Measurements from ENCODE around the gene GLIPR2. TPM values are rescaled to one million over a fixed set of nuclear protein-coding genes. Genes with fewer than 3 reads are reported as not detected.
"Not testable (repeated sequence)": the region's sequence is repeated elsewhere in the genome, so short reads cannot be mapped to it uniquely, and the experiment has no call there.

Gene GLIPR2
- total and polyA plus RNA-seq, 2 of the 13 experiments (the other 11 are each of a cell fraction or from before 2014, with no cell fraction given): 0.08 to 0.42 TPM

DNA sequence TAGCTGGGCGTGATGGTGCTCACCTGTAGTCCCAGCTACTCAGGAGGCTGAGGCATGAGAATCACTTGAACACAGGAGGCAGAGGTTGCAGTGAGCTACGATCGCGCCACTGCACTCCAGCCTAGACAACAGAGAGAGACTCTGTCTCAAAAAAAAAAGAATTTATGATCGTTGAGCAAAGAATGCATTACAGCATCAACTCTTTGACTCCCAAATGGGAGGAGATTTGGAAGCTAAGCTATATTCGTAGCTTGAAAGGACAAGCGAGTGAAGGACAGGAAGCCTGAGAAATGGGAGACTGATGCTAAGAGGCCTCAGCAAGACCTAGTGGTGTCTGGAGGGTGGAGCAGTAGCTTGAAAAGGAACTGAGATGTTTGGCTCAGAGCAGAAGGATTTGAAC lies 22.4 kb downstream of the GLIPR2 start (continued):
- no peak for TF ChIP-seq ZNF276 (CRISPR knock-in tag; IDR thresholded peaks at IDR 0.05; ENCODE audit: low read depth)

- H3K27ac ChIP-seq (ENCODE audit: extremely low read length, insufficient read depth, low read length); H3K4me1 ChIP-seq (ENCODE audit: insufficient read depth, low read length); intact Hi-C loops (cut with micrococcal nuclease; ENCODE audit: unreplicated experiment); H3K9ac ChIP-seq (ENCODE audit: insufficient read depth, low read depth, low read length); ATAC-seq; H3K4me2 ChIP-seq (ENCODE audit: low read depth, low read length); H4K20me1 ChIP-seq (ENCODE audit: insufficient read depth, low read length); H3K36me3 ChIP-seq (replicated peaks in 1 of 2; ENCODE audit: control insufficient read depth in 1 of 2, insufficient read depth in 2 of 2, low read length in 2 of 2); H3K27me3 ChIP-seq (ENCODE audit: control insufficient read depth in 1 of 2, insufficient read depth in 2 of 2, low read length in 2 of 2); H2AFZ ChIP-seq (ENCODE audit: low read length); POLR2A ChIA-PET; DNase-seq (ENCODE audit: low spot score); in situ Hi-C loops (cut with HindIII; ENCODE audit: extremely low pct_ligation_motif_present, low pct_unique_long_range_greater_than_20kb); FAIRE-seq; BruUV-seq (replicated peaks); H3K79me2 ChIP-seq (ENCODE audit: insufficient read depth, low read length); H3K9me3 ChIP-seq (ENCODE audit: low read length); H3K4me3 ChIP-seq (replicated peaks in 1 of 3; ENCODE audit: insufficient read depth in 1 of 3, low read depth in 2 of 3, low read length in 3 of 3); CTCF ChIA-PET (ENCODE audit: low intra/inter-chr PET ratio, low total read pairs): not testable (repeated sequence)
- 34% methylated on average over 4 of the region's 4 CpGs for WGBS (ENCODE audit: low lambda C conversion rate)
Observed at GRCh38 chr9:36159509-36159908, 23.0 kb downstream of the GLIPR2 start.

DNA sequence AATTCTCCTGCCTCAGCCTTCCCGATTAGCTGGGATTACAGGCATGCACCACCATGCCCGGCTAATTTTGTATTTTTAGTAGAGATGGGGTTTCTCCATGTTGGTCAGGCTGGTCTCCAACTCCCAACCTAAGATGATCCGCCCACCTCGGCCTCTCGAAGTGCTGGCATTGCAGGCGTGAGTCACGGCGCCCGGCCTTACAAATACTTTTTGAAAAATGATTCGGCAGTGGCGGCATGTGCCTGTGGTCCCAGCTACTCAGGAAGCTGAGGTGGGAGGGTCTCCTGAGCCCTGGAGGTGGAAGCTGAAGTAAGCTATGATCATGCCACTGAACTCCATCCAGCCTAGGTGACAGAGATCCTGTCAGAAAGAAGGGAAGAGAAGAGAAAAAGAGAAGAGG lies 23.6 kb downstream of the GLIPR2 start:
- DNase-seq (ENCODE audit: low spot score); H3K4me2 ChIP-seq (ENCODE audit: low read depth, low read length); H3K4me3 ChIP-seq (replicated peaks in 1 of 3; ENCODE audit: insufficient read depth in 1 of 3, low read depth in 2 of 3, low read length in 3 of 3); in situ Hi-C loops (cut with HindIII; ENCODE audit: extremely low pct_ligation_motif_present, low pct_unique_long_range_greater_than_20kb); BruUV-seq (replicated peaks); H3K4me1 ChIP-seq (ENCODE audit: insufficient read depth, low read length); FAIRE-seq; H2AFZ ChIP-seq (ENCODE audit: low read length); H3K9me3 ChIP-seq (ENCODE audit: low read length); POLR2A ChIA-PET; H3K79me2 ChIP-seq (ENCODE audit: insufficient read depth, low read length); H3K36me3 ChIP-seq (replicated peaks in 1 of 2; ENCODE audit: control insufficient read depth in 1 of 2, insufficient read depth in 2 of 2, low read length in 2 of 2); ATAC-seq; CTCF ChIA-PET (ENCODE audit: low intra/inter-chr PET ratio, low total read pairs); intact Hi-C loops (cut with micrococcal nuclease; ENCODE audit: unreplicated experiment); H4K20me1 ChIP-seq (ENCODE audit: insufficient read depth, low read length); H3K27me3 ChIP-seq (ENCODE audit: control insufficient read depth in 1 of 2, insufficient read depth in 2 of 2, low read length in 2 of 2); H3K27ac ChIP-seq (ENCODE audit: extremely low read length, insufficient read depth, low read length); H3K9ac ChIP-seq (ENCODE audit: insufficient read depth, low read depth, low read length): not testable (repeated sequence)
- WGBS (ENCODE audit: low lambda C conversion rate): 51% methylated on average over 10 of the region's 11 CpGs
